H9 (cell line): ENCODE results near the gene SPZ1. TPM values are rescaled to one million over a fixed set of nuclear protein-coding genes. Genes with fewer than 3 reads are reported as not detected.
A peak's percentile ranks its signal among the peaks of the same experiment; 100 is the strongest.

Experiments used
- DNase-seq: peaks from one replicate; pipeline ENCODE4 v3.0.0-alpha.2; 2017
- H2AFZ ChIP-seq: one replicate; pipeline ENCODE4 v1.6.1; 2013; ENCODE audit warnings: mild to moderate bottlenecking, low read length, control low read depth, moderate library complexity
- H2AK5ac ChIP-seq: 2 replicates; pipeline ENCODE4 v1.6.1; 2013; ENCODE audit warnings: low read length, control low read depth, mixed read lengths; ENCODE audit not compliant: insufficient read length
- H2BK120ac ChIP-seq: one replicate; pipeline ENCODE4 v1.6.1; 2013; ENCODE audit warnings: low read depth, mild to moderate bottlenecking, low read length, control low read depth, inconsistent platforms; ENCODE audit not compliant: poor library complexity, severe bottlenecking
- H2BK12ac ChIP-seq: 2 replicates; pipeline ENCODE4 v1.6.1; 2013; ENCODE audit warnings: low read length, control low read depth, mixed read lengths, low read depth; ENCODE audit not compliant: insufficient read length
- H2BK15ac ChIP-seq: 2 replicates; pipeline ENCODE4 v1.6.1; 2013; ENCODE audit warnings: low read depth, low read length, control low read depth
- H2BK20ac ChIP-seq: one replicate; pipeline ENCODE4 v1.6.1; 2013; ENCODE audit warnings: low read depth, mild to moderate bottlenecking, low read length, control low read depth, inconsistent platforms; ENCODE audit not compliant: poor library complexity, severe bottlenecking
- H2BK5ac ChIP-seq: 2 replicates; pipeline ENCODE4 v1.6.1; 2013; ENCODE audit warnings: low read length, control low read depth, mixed read lengths; ENCODE audit not compliant: insufficient read length
- H3K14ac ChIP-seq: 2 replicates; pipeline ENCODE4 v1.6.1; 2013; ENCODE audit warnings: low read length, control low read depth; ENCODE audit not compliant: insufficient read depth
- H3K18ac ChIP-seq: 2 replicates; pipeline ENCODE4 v1.6.1; 2013; ENCODE audit warnings: low read depth, mild to moderate bottlenecking, mixed read lengths, low read length, control low read depth; ENCODE audit not compliant: insufficient read length
- H3K23ac ChIP-seq: 2 replicates; pipeline ENCODE4 v1.6.1; 2013; ENCODE audit warnings: low read length, control low read depth, mixed read lengths, low read depth; ENCODE audit not compliant: insufficient read length
- H3K23me2 ChIP-seq: 2 replicates; pipeline ENCODE4 v1.6.1; 2013; ENCODE audit warnings: low read depth, mild to moderate bottlenecking, mixed read lengths, low read length, control low read depth; ENCODE audit not compliant: insufficient read length, poor library complexity, severe bottlenecking
- H3K27ac ChIP-seq: 2 replicates; pipeline ENCODE4 v1.5.1; 2013; ENCODE audit warnings: low read length, control low read depth, mixed read lengths, low read depth; ENCODE audit not compliant: insufficient read length
- H3K27me3 ChIP-seq: 2 replicates; pipeline ENCODE4 v1.6.1; 2013; ENCODE audit warnings: low read length, control low read depth, inconsistent platforms; ENCODE audit not compliant: insufficient read depth
- H3K4ac ChIP-seq: 2 replicates; pipeline ENCODE4 v1.6.1; 2013; ENCODE audit warnings: low read depth, mild to moderate bottlenecking, control low read depth, inconsistent platforms, low read length, moderate library complexity
- H3K4me1 ChIP-seq: 2 replicates; pipeline ENCODE4 v1.6.1; 2013; ENCODE audit warnings: low read length, control low read depth, inconsistent platforms; ENCODE audit not compliant: insufficient read depth
- H3K4me2 ChIP-seq: 2 replicates; pipeline ENCODE4 v1.6.1; 2013; ENCODE audit warnings: low read length, control low read depth, mixed read lengths; ENCODE audit not compliant: insufficient read length, insufficient read depth
- H3K56ac ChIP-seq: 2 replicates; pipeline ENCODE4 v1.6.1; 2013; ENCODE audit warnings: low read depth, mild to moderate bottlenecking, mixed read lengths, low read length, control low read depth; ENCODE audit not compliant: insufficient read length
- H3K79me1 ChIP-seq: 2 replicates; pipeline ENCODE4 v1.6.1; 2013; ENCODE audit warnings: low read depth, mild to moderate bottlenecking, moderate library complexity, low read length, control low read depth, inconsistent platforms; ENCODE audit not compliant: insufficient read depth, poor library complexity, severe bottlenecking
- H3K79me2 ChIP-seq: 2 replicates; pipeline ENCODE4 v1.6.1; 2013; ENCODE audit warnings: low read length, control low read depth, inconsistent platforms; ENCODE audit not compliant: insufficient read depth
- H3K9ac ChIP-seq: 2 replicates; pipeline ENCODE4 v1.6.1; 2013; ENCODE audit warnings: low read length, control low read depth, mixed read lengths; ENCODE audit not compliant: insufficient read length; ENCODE audit errors: extremely low read depth
- H3K9me3 ChIP-seq: one replicate; pipeline ENCODE4 v1.6.1; 2013; ENCODE audit warnings: low read depth, low read length, inconsistent platforms; ENCODE audit not compliant: control insufficient read depth
- H3T11ph ChIP-seq: one replicate; pipeline ENCODE4 v1.6.1; 2013; ENCODE audit warnings: mild to moderate bottlenecking, low read length, control low read depth, inconsistent platforms
- H4K20me1 ChIP-seq: one replicate; pipeline ENCODE4 v1.6.1; 2013; ENCODE audit not compliant: control insufficient read depth, insufficient read length, insufficient read depth
- H4K5ac ChIP-seq: 2 replicates; pipeline ENCODE4 v1.6.1; 2013; ENCODE audit warnings: low read depth, mild to moderate bottlenecking, mixed read lengths, low read length, control low read depth; ENCODE audit not compliant: insufficient read length
- H4K8ac ChIP-seq: replicated peaks from 2 replicates; pipeline ENCODE4 v1.6.1; 2013; ENCODE audit warnings: low read length, control low read depth, mixed read lengths, low read depth; ENCODE audit not compliant: insufficient read length
- H4K91ac ChIP-seq: 2 replicates; pipeline ENCODE4 v1.6.1; 2013; ENCODE audit warnings: low read depth, mild to moderate bottlenecking, moderate library complexity, mixed read lengths, low read length, control low read depth; ENCODE audit not compliant: insufficient read length
- H3K27ac Mint-ChIP-seq, 3 experiments: 2 replicates in 2 of 3; 3 replicates in 1 of 3; pipeline ENCODE4 v1.8.0; 2020 to 2021; ENCODE audit warnings: mixed read lengths in 3 of 3, mild to moderate bottlenecking in 1 of 3, moderate library complexity in 1 of 3
- H3K27me3 Mint-ChIP-seq: 2 replicates; pipeline ENCODE4 v1.8.0; 2021; ENCODE audit warnings: low read depth, mild to moderate bottlenecking, moderate library complexity, mixed read lengths
- H3K36me3 Mint-ChIP-seq, 3 experiments: 2 replicates in 2 of 3; 3 replicates in 1 of 3; pipeline ENCODE4 v1.8.0; 2020 to 2021; ENCODE audit warnings: low read depth in 3 of 3, mixed read lengths in 3 of 3; ENCODE audit not compliant: insufficient read depth in 1 of 3
- H3K4me1 Mint-ChIP-seq, 2 experiments: 2 replicates each; pipeline ENCODE4 v1.8.0; 2020; ENCODE audit warnings: mixed read lengths in 2 of 2
- H3K4me3 Mint-ChIP-seq, 2 experiments: 2 replicates in 1 of 2; 3 replicates in 1 of 2; pipeline ENCODE4 v1.8.0; 2020 to 2021; ENCODE audit warnings: mild to moderate bottlenecking in 2 of 2, mixed read lengths in 2 of 2, moderate library complexity in 1 of 2
- H3K9me3 Mint-ChIP-seq, 2 experiments: 2 replicates in 1 of 2; 3 replicates in 1 of 2; pipeline ENCODE4 v1.8.0; 2020; ENCODE audit warnings: mild to moderate bottlenecking in 2 of 2, mixed read lengths in 2 of 2, moderate library complexity in 1 of 2
- WGBS: extraction: QIAGEN DNeasy Blood & Tissue Kit; methylation state at CpG from one replicate; pipeline ENCODE4 v1.1.7; 2013; ENCODE audit warnings: missing lambda C conversion rate, low lambda C conversion rate, mixed read lengths; ENCODE audit not compliant: insufficient read length; ENCODE audit errors: extremely low coverage; 5-methylcytosine and 5-hydroxymethylcytosine counted together
- total RNA-seq: library from RNA; stranded (reverse); gene quantifications from 2 replicates; pipeline ENCODE4 v1.2.1, GENCODE V29; 2021
- TF ChIP-seq, protein P1 (sequence below): fragments of 200-600 bp; sonication (generic); conservative IDR thresholded peaks from 3 replicates; pipeline ENCODE4 v1.8.0; 2021; ENCODE audit warnings: antibody characterized with exemption, mild to moderate bottlenecking

Gene SPZ1
- total RNA-seq, 1 experiment from 2014 or later: not detected

DNA sequence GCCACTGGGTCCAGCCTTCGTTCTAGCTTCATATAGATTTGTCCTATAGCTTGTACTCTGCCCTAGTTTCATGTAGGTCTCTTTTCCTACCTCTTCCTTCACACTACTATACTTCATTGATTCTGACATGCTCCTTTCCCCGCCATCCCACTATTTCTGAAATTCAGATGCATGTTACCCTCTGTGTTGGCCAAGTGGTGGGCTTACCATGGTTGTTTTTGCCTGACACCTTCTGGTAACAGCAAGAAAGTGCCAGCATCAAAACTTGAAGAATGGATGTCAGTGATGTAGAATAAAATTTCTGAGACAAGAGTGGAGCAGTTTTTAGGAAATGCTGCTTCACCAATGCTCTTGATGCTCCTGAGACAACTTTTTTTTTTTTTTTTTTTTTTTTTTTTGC, 44.5 kb upstream of the SPZ1 start:
- peak; percentile 48 for DNase-seq
- Histone ChIP-seq H4K8ac (no peak overlapping the region), H3K23me2 (no peaks in the 10 kb centered on the region), H3K9ac (no peak overlapping the region), H2AK5ac (no peak overlapping the region), H3K4me1 (no peaks in the 10 kb centered on the region), H3K79me1 (no peaks in the 10 kb centered on the region), H2BK120ac (no peak overlapping the region), H2BK15ac (no peak overlapping the region), H3K23ac (no peak overlapping the region), H3K4ac (no peak overlapping the region), H3K27ac (no peak overlapping the region), H3T11ph (no peak overlapping the region), H4K20me1 (no peaks in the 10 kb centered on the region), H3K27me3 (no peaks in the 10 kb centered on the region), H3K18ac (no peak overlapping the region), H2BK20ac (no peak overlapping the region), H2BK5ac (no peak overlapping the region), H3K14ac (no peak overlapping the region), H3K9me3 (no peaks in the 10 kb centered on the region), H3K4me2 (no peak overlapping the region), H4K5ac (no peak overlapping the region), H3K79me2 (no peaks in the 10 kb centered on the region), H2AFZ (no peak overlapping the region), H2BK12ac (no peak overlapping the region), H3K56ac (no peak overlapping the region), H4K91ac (no peak overlapping the region)
- TF ChIP-seq, protein P1, sequence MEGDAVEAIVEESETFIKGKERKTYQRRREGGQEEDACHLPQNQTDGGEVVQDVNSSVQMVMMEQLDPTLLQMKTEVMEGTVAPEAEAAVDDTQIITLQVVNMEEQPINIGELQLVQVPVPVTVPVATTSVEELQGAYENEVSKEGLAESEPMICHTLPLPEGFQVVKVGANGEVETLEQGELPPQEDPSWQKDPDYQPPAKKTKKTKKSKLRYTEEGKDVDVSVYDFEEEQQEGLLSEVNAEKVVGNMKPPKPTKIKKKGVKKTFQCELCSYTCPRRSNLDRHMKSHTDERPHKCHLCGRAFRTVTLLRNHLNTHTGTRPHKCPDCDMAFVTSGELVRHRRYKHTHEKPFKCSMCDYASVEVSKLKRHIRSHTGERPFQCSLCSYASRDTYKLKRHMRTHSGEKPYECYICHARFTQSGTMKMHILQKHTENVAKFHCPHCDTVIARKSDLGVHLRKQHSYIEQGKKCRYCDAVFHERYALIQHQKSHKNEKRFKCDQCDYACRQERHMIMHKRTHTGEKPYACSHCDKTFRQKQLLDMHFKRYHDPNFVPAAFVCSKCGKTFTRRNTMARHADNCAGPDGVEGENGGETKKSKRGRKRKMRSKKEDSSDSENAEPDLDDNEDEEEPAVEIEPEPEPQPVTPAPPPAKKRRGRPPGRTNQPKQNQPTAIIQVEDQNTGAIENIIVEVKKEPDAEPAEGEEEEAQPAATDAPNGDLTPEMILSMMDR: peak; percentile 72
- WGBS: no CpG with 5 or more reads among the region's 2 CpGs
- no peaks in the 10 kb centered on the region for H3K27me3 Mint-ChIP-seq
- H3K36me3 Mint-ChIP-seq: no peaks in the 10 kb centered on the region
- H3K27ac Mint-ChIP-seq: no peak overlapping the region
- H3K4me1 Mint-ChIP-seq: no peaks in the 10 kb centered on the region
- no peaks in the 10 kb centered on the region for H3K9me3 Mint-ChIP-seq
- H3K4me3 Mint-ChIP-seq: no peak overlapping the region
